ENCODE results near the gene LSR. TPM values are rescaled to one million over a fixed set of nuclear protein-coding genes. Genes with fewer than 3 reads are reported as not detected.

LSR gene
- total and polyA plus RNA-seq, 2 experiments from 2014 or later, result 116 to 212 TPM

DNA sequence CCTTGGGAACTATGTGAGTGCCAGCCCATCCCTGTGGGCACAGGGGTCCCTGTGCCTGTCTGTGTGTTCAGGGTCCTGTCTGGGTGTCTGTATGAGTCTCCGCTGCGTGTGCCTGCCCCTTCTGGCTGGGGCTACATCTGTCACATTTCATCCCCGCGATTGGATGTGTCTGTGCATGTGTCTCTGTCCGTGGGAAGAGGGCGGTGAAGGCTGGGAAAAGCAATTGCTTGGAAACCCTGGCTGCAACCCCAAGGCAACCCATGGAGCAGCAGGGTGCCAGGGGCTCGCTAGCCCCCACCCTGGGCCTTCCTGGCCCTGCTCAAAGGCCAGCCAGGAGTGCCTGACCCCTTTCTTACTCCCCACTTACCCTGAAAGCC, 44.5 kb downstream of the LSR start (continued):
- TF ChIP-seq, protein P1, sequence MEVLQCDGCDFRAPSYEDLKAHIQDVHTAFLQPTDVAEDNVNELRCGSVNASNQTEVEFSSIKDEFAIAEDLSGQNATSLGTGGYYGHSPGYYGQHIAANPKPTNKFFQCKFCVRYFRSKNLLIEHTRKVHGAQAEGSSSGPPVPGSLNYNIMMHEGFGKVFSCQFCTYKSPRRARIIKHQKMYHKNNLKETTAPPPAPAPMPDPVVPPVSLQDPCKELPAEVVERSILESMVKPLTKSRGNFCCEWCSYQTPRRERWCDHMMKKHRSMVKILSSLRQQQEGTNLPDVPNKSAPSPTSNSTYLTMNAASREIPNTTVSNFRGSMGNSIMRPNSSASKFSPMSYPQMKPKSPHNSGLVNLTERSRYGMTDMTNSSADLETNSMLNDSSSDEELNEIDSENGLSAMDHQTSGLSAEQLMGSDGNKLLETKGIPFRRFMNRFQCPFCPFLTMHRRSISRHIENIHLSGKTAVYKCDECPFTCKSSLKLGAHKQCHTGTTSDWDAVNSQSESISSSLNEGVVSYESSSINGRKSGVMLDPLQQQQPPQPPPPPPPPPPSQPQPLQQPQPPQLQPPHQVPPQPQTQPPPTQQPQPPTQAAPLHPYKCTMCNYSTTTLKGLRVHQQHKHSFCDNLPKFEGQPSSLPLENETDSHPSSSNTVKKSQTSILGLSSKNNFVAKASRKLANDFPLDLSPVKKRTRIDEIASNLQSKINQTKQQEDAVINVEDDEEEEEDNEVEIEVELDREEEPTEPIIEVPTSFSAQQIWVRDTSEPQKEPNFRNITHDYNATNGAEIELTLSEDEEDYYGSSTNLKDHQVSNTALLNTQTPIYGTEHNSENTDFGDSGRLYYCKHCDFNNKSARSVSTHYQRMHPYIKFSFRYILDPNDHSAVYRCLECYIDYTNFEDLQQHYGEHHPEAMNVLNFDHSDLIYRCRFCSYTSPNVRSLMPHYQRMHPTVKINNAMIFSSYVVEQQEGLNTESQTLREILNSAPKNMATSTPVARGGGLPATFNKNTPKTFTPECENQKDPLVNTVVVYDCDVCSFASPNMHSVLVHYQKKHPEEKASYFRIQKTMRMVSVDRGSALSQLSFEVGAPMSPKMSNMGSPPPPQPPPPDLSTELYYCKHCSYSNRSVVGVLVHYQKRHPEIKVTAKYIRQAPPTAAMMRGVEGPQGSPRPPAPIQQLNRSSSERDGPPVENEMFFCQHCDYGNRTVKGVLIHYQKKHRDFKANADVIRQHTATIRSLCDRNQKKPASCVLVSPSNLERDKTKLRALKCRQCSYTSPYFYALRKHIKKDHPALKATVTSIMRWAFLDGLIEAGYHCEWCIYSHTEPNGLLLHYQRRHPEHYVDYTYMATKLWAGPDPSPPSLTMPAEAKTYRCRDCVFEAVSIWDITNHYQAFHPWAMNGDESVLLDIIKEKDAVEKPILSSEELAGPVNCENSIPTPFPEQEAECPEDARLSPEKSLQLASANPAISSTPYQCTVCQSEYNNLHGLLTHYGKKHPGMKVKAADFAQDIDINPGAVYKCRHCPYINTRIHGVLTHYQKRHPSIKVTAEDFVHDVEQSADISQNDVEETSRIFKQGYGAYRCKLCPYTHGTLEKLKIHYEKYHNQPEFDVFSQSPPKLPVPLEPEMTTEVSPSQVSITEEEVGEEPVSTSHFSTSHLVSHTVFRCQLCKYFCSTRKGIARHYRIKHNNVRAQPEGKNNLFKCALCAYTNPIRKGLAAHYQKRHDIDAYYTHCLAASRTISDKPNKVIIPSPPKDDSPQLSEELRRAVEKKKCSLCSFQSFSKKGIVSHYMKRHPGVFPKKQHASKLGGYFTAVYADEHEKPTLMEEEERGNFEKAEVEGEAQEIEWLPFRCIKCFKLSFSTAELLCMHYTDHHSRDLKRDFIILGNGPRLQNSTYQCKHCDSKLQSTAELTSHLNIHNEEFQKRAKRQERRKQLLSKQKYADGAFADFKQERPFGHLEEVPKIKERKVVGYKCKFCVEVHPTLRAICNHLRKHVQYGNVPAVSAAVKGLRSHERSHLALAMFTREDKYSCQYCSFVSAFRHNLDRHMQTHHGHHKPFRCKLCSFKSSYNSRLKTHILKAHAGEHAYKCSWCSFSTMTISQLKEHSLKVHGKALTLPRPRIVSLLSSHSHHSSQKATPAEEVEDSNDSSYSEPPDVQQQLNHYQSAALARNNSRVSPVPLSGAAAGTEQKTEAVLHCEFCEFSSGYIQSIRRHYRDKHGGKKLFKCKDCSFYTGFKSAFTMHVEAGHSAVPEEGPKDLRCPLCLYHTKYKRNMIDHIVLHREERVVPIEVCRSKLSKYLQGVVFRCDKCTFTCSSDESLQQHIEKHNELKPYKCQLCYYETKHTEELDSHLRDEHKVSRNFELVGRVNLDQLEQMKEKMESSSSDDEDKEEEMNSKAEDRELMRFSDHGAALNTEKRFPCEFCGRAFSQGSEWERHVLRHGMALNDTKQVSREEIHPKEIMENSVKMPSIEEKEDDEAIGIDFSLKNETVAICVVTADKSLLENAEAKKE (CRISPR knock-in tag; IDR thresholded peaks at IDR 0.05), result no peak
- TF ChIP-seq ZNF331 (CRISPR knock-in tag; IDR thresholded peaks at IDR 0.05; ENCODE audit: low read depth) (no peak), CREB1 (CRISPR knock-in tag; IDR thresholded peaks at IDR 0.05; ENCODE audit: low read depth) (no peak), EZH2 (IDR thresholded peaks at IDR 0.05; ENCODE audit: low read depth, unreplicated experiment) (no peak)
- TF ChIP-seq, protein P2, sequence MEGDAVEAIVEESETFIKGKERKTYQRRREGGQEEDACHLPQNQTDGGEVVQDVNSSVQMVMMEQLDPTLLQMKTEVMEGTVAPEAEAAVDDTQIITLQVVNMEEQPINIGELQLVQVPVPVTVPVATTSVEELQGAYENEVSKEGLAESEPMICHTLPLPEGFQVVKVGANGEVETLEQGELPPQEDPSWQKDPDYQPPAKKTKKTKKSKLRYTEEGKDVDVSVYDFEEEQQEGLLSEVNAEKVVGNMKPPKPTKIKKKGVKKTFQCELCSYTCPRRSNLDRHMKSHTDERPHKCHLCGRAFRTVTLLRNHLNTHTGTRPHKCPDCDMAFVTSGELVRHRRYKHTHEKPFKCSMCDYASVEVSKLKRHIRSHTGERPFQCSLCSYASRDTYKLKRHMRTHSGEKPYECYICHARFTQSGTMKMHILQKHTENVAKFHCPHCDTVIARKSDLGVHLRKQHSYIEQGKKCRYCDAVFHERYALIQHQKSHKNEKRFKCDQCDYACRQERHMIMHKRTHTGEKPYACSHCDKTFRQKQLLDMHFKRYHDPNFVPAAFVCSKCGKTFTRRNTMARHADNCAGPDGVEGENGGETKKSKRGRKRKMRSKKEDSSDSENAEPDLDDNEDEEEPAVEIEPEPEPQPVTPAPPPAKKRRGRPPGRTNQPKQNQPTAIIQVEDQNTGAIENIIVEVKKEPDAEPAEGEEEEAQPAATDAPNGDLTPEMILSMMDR (conservative IDR thresholded peaks at IDR 0.05; ENCODE audit: low read depth in 2 of 2), result no peak

DNA sequence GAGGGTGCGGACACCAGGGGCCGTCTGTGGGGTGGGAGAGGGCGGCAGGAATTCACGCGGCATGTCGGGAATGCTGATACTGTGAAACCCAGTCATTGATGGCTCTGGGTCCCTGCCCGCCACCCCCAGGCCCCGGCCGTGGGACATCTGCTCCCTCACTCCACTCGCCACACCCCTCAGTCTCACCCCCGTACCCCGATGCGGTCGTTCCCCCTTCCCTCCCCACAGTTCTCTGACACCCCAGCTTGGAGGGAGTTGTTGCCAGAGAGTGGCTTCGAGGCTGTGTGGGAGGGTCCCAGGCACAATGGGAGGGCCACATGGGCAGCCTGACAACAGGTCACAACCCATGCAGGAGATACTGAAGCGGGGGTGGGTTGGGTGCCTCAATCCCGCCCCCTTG, 45.0 kb downstream of the LSR start:
- DNase-seq (ENCODE audit: low spot score) (peak; percentile 45), ATAC-seq (peak; percentile 22; the same call in 2 of the 3 replicates)
- Histone ChIP-seq H2AFZ (peak overlapping the region; percentile 74; the same call in 1 of the 2 replicates), H3K4me1 (ENCODE audit: insufficient read depth) (peaks cover 25% of the 10 kb centered on the region), H3K79me2 (replicated peaks; ENCODE audit: insufficient read depth) (no peaks in the 10 kb centered on the region), H3K27me3 (ENCODE audit: insufficient read depth) (no peaks in the 10 kb centered on the region), H3K4me2 (no peak overlapping the region; the same call in 1 of the 2 replicates), H3K27ac (ENCODE audit: low read depth) (no peak overlapping the region), H3K4me3 (no peak overlapping the region), H3K9me2 (ENCODE audit: insufficient read depth) (no peaks in the 10 kb centered on the region), H3F3A (replicated peaks; ENCODE audit: low read depth) (peaks cover 13% of the 10 kb centered on the region), H3K36me3 (ENCODE audit: insufficient read depth) (no peaks in the 10 kb centered on the region), H4K20me1 (replicated peaks; ENCODE audit: insufficient read depth) (no peaks in the 10 kb centered on the region)
- Mint-ChIP-seq H3K36me3 (ENCODE audit: low read depth) (no peaks in the 10 kb centered on the region), H3K4me3 (no peak overlapping the region), H3K27ac (no peak overlapping the region), H3K4me1 (peaks cover 13% of the 10 kb centered on the region), H3K9me3 (no peaks in the 10 kb centered on the region), H3K27me3 (ENCODE audit: insufficient read depth, low read depth, poor library complexity) (peaks cover 10% of the 10 kb centered on the region)
- TF ChIP-seq ZNF114 (CRISPR knock-in tag; IDR thresholded peaks at IDR 0.05), result no peak
- TF ChIP-seq EZH2 (IDR thresholded peaks at IDR 0.05; ENCODE audit: low read depth, unreplicated experiment), result no peak
- TF ChIP-seq, protein P1 (CRISPR knock-in tag; IDR thresholded peaks at IDR 0.05), result no peak
